Esophagus mucosa (tissue), 1 donor: ENCODE data around the gene PIPOX. TPM values are rescaled to one million over a fixed set of nuclear protein-coding genes. Genes with fewer than 3 reads are reported as not detected.

Experiments used
- ATAC-seq: fragments of 200-7000 bp; cut with Tn5 transposase; one replicate; pipeline ENCODE4 v1.9.1; 2020
- total RNA-seq: library from RNA; stranded (reverse); gene quantifications from one replicate; pipeline ENCODE4 v1.2.4, GENCODE V29; 2023
- donor health status: DM: yes; HTN: yes; CAD: no.

Gene PIPOX
- total RNA-seq, 1 donor from 2014 or later, result 0.64 TPM

- no peak for ATAC-seq
These were observed 6.7 kb downstream of the PIPOX start for GRCh38 chr17:29049541-29050145.

DNA sequence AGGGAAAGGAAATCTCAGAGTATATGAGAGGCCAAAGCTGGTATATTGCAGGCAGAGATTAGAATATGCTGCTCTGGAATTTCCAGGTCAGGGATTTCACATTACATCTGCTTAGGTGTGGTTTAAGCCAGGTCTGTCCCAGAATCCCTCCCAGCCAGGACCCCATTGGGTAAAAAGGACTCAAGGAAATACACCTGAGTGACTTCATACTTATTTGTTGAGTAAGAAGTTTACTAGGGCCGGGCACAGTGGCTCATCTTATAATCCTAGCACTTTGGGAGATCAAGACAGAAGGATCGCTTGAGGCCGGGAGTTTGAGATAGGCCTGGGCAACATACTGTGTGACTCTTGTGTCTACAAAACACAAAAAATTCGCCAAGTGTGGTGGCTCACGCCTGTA, 7.2 kb downstream of the PIPOX start:
- ATAC-seq, result no peak

GRCh38 chr17:29051194-29051593, 8.3 kb downstream of the PIPOX start:
- ATAC-seq, result no peak

DNA sequence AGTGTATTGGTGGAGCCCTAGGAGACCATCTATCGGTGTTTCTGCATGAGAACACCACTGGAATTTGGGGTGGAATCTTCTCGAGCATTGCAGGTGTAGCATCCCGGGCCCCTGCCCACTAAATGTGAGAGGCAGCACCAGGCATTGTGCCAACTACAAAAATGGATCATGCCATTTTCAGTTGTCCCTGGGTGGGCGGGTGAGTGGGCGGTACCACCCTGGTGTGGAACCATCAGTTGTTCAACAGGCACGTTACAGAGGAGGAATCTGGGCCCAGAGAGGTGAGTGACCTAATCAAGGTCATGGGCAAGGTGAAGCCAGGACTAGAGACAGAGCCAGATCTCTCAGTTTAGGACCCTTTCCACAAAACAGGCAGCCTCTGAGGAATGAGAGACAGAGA, 8.8 kb downstream of the PIPOX start:
- no peak for ATAC-seq

GRCh38 chr17:29054835-29055234, 11.9 kb downstream of the PIPOX start:
- ATAC-seq, result no peak

- ATAC-seq, result no peak
These were observed 14.4 kb downstream of the PIPOX start for GRCh38 chr17:29057361-29057760.

- no peak for ATAC-seq
These were observed 15.4 kb downstream of the PIPOX start for GRCh38 chr17:29058391-29058790.

DNA sequence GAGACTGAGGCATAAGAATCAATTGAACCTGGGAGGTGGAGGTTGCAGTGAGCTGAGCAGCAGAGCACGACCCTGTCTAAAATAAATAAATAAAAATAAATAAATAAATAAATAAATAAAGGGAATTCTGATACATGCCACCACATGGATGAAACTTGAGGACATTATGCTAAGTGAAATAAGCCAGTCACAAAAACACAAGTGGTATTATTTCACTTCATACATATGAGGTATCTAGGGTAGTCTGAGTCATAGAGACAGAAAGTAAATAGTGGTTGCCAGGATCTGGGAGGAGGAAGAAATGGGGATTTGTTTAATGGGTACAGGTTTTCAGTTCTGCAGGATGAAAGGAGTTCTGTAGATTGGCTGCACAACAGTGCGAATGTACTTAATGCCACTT, 16.3 kb downstream of the PIPOX start:
- peak; percentile 49 for ATAC-seq

DNA sequence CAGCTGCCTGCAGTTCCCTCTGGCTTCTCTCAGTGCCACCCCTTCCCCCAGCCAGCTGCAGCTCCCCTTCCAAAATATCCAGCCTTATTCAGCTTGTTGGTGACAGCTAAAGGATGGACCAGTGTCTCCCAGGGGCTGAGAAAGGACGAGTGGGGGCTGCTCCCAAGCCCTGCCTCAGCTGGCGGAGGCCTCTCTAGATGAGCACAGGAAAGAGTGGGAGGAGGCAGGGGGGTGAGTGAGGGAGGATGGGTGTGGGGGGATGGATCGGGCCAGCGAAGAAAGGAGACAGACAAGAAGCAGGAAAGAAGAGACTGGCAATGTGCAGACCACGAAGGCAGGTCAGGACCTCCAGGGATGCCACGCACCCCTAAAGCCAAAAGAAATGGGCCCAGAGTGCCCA, 17.5 kb downstream of the PIPOX start:
- peak; percentile 20 for ATAC-seq

GRCh38 chr17:29061036-29061435, 18.1 kb downstream of the PIPOX start:
- no peak for ATAC-seq

GRCh38 chr17:29062215-29062614, 19.3 kb downstream of the PIPOX start:
- ATAC-seq, result no peak

GRCh38 chr17:29063992-29064391, 21.1 kb downstream of the PIPOX start:
- ATAC-seq, result no peak

- no peak for ATAC-seq
These were observed 23.1 kb downstream of the PIPOX start for GRCh38 chr17:29066047-29066446.

DNA sequence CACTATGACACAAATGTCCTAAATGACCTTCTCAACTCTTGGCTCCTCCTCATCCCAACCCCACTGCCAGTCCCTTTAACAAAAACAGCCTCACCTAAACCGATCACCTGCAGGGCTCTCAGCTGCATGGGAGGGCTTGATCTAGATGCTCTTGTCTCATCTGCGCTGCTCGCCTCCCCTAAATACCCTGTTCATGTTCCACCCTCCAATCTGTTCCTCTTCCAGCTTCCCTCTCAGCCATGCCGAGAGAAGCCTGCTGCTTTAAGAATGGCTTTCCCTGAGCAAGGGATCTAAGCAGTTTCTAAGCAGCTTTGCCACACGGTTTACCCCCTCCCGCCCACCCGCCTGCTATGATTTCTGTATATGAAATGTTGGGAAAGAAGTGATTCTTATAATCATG, 23.7 kb downstream of the PIPOX start:
- no peak for ATAC-seq

DNA sequence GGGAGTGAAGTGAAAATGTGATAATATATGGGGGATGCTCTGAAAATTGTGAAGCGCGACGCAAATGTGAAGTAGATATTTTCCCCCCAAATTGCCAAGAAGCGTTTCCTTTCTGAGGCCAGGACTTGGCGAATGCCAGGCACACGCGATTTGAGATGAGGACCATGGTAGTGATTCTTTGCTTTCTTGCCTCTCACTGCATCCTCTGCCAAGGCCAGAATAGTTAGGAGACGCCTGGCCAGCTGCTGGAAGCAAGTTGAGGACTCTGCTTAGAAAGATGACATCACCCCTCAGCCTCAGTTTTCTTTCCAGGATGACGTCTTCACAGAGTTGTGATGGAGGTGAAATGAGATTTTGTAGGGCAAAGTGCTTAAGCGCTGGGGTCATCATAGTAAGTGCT, 25.9 kb downstream of the PIPOX start:
- ATAC-seq, result no peak

DNA sequence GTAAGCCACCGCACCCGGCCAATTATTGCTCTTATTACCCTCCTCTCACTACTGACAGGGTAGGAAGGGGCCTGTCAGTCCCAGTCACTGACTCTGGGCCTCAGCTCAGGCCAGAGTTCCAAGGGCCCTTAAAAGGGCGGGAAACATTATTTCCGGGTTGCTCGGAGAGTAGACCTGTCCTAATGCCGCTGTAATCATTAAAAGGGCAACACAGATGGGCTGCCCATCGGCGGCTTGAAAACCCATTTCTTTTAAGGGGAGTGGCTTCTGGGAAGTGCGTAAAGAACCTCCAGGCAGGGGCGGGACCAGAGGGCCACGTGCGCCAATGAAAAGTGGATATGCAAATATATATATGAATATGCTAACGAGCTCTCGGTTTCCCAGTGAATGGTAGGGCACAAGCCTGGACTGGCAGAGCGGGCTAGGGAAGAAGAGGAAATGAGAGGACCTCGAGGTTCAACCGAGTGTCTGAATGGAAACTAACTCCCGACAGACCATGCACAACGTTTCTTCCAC, 26.6 kb downstream of the PIPOX start:
- ATAC-seq, result peak; percentile 76

GRCh38 chr17:29070308-29070707, 27.4 kb downstream of the PIPOX start:
- ATAC-seq, result no peak

DNA sequence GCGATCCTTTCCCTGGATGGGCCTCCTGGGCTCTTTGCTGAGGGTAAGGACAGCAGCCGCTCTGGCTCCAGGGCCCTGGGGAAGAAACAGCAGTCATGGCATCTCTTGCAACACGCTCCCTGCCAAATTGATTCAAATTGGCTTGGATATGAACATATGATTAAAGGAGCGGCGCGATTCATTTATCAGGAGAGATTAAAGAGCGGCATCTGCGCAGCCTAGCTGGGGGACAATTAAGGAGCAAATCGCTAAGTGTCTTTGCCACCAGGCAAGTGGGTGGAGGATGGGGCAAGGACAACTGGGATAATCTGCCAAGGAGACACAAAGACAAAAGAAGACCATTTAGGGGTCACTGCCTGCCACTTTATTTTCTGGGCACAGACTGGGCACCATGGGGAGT, 27.8 kb downstream of the PIPOX start:
- no peak for ATAC-seq

DNA sequence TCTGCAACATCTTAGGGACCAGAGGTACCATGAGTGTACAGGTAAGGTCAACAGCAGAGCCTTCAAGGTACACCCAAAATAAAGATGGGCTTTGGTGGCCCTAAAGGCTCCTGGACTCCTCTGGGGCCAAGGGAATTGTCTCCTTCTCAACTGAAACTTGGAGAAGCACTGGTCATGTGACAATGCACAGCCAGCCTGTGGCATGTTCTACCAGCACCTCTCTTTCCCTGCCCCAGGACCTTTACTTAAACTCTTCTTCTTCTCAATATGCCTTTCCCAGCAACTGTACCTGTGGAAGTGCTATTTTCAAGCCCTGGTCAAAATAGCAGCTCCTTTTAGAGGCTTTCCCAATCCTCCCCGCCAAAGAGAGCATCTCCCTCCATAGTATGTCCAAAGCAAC, 28.4 kb downstream of the PIPOX start:
- no peak for ATAC-seq

DNA sequence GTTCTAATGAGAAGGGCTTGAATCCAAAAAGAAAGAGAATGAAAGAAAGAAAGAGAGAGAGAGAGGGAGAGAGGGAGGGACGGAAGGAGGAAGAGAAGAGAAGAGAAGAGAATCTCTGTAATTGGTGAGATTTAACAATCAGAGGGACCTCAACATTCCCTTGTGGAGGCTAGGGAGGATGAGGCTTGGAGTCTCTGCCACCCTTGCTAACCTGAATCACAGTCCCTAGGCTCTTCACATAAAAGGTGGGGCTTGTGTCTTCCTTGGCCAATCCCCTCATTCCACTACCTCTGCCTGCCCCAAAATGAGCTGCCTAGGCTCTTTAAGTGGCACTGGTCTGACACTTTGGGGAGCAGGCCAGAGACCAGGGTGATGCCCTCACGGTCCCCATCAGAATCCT, 30.1 kb downstream of the PIPOX start:
- no peak for ATAC-seq

DNA sequence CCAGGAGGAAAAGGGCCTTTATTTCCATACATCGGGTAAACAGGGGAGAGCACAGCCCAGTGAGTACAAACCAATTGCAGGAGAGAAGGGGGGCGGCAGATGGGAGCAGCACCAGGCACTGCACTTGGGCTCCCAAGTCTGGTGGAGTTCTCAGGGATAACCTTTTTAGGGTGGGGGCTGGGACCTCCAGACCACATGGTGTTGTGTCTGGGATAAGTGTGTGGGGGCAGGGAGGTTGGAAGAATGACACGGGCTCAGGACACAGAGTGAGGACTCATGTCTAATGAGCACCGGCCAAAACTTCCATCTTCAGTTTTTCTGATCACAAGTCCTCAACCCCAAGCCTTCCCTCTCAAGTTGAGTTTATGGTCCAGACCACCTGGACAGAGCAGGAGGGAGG, 30.6 kb downstream of the PIPOX start:
- no peak for ATAC-seq

GRCh38 chr17:29074488-29074887, 31.5 kb downstream of the PIPOX start:
- no peak for ATAC-seq

- no peak for ATAC-seq
These were observed 33.1 kb downstream of the PIPOX start for GRCh38 chr17:29076087-29076486.

- ATAC-seq, result peak; percentile 12
These were observed 33.8 kb downstream of the PIPOX start for GRCh38 chr17:29076722-29077121.

- no peak for ATAC-seq
These were observed 34.4 kb downstream of the PIPOX start for GRCh38 chr17:29077320-29077719.
